ENCODE data around the gene FSIP1. TPM values are rescaled to one million over a fixed set of nuclear protein-coding genes. Genes with fewer than 3 reads are reported as not detected.

The FSIP1 gene
- total and polyA plus RNA-seq, 9 donors: 0.13 to 6.8 (median 0.79) TPM

GRCh38 chr15:39616731-39617455 is 165.7 kb downstream of the FSIP1 start:
- no peak for TF ChIP-seq POLR2A (IDR thresholded peaks at IDR 0.05)
- no peak for TF ChIP-seq CTCF (IDR thresholded peaks at IDR 0.05)
- no peak for TF ChIP-seq EP300 (IDR thresholded peaks at IDR 0.05)
- Histone ChIP-seq H3K4me3 (no peak overlapping the region), H3K4me1 (ENCODE audit: insufficient read depth) (no peaks in the 10 kb centered on the region), H3K27me3 (no peaks in the 10 kb centered on the region), H3K9me3 (no peaks in the 10 kb centered on the region), H3K27ac (no peak overlapping the region), H3K36me3 (no peaks in the 10 kb centered on the region)
- WGBS, 3 donors: 85 to 90% (median 86%) methylated on average over 6 of the region's 6 CpGs
- no peak for DNase-seq
- intact Hi-C loops (cut with DNase I): no loop called here

DNA sequence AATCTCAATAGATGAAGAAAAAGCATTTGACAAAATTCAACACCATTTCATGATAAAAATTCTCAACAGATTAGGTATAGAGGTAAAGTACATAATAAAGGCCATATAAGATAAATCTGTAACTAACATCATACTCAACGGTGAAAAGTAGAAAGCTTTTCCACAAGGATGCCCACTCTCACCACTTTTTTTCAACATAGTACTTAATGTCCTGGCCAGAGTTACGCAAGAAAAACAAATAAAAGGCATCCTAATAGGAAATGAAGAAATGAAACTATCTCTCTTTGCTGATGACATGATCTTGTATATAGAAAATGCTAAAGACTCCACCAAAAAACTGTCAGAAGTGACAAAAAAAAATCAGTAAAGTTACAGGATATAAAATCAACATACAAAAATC is 168.8 kb downstream of the FSIP1 start:
- Histone ChIP-seq H3K27me3 (no peaks in the 10 kb centered on the region), H3K9me3 (no peaks in the 10 kb centered on the region), H3K4me3 (no peak overlapping the region), H3K36me3 (no peaks in the 10 kb centered on the region), H3K27ac (no peak overlapping the region), H3K4me1 (ENCODE audit: insufficient read depth) (no peaks in the 10 kb centered on the region)
- TF ChIP-seq CTCF (IDR thresholded peaks at IDR 0.05): no peak
- TF ChIP-seq POLR2A (IDR thresholded peaks at IDR 0.05): no peak
- TF ChIP-seq EP300 (IDR thresholded peaks at IDR 0.05): no peak
- intact Hi-C loops (cut with DNase I): no loop called here
- WGBS, 3 donors: 72 to 98% (median 98%) methylated on average over 2 of the region's 2 CpGs
- DNase-seq: no peak

- no peak overlapping the region for H3K27ac ChIP-seq
- H3K9me3 ChIP-seq: no peaks in the 10 kb centered on the region
- H3K27me3 ChIP-seq: no peaks in the 10 kb centered on the region
- no peak for DNase-seq
- no peaks in the 10 kb centered on the region for H3K36me3 ChIP-seq
- TF ChIP-seq CTCF (IDR thresholded peaks at IDR 0.05) (no peak), POLR2A (IDR thresholded peaks at IDR 0.05) (no peak), EP300 (IDR thresholded peaks at IDR 0.05) (no peak)
- intact Hi-C loops (cut with DNase I): no loop called here
- no peaks in the 10 kb centered on the region for H3K4me1 ChIP-seq (ENCODE audit: insufficient read depth)
- H3K4me3 ChIP-seq: no peak overlapping the region
Observed at GRCh38 chr15:39613271-39613670, 169.4 kb downstream of the FSIP1 start.

DNA sequence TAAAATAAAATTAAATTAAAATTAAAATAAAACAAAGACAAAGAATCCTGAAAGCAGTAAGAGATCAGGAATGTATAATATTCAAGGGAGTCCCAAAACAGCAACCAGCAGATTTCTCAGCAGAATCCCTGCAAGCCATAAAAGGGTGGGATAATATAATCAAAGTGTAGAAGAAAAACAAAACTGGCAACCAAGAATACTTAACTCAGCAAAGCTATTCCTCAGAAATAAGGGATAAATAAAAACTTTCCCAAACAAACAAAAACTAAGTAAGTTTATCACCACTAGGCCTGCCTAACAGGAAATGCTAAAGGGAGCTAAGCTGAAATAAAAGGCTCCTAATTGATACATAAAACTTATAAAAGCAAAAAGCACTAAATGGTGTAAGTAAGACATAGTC is 172.0 kb downstream of the FSIP1 start:
- no peaks in the 10 kb centered on the region for H3K27me3 ChIP-seq
- no peaks in the 10 kb centered on the region for H3K9me3 ChIP-seq
- no peak for TF ChIP-seq POLR2A (IDR thresholded peaks at IDR 0.05)
- no peak for TF ChIP-seq EP300 (IDR thresholded peaks at IDR 0.05)
- no peak for TF ChIP-seq CTCF (IDR thresholded peaks at IDR 0.05)
- no peak overlapping the region for H3K27ac ChIP-seq
- H3K4me1 ChIP-seq (ENCODE audit: insufficient read depth): no peaks in the 10 kb centered on the region
- intact Hi-C loops (cut with DNase I): no loop called here
- H3K4me3 ChIP-seq: no peak overlapping the region
- H3K36me3 ChIP-seq: no peaks in the 10 kb centered on the region
- DNase-seq: no peak

Measured in ovary (tissue), 9 donors.